Smooth muscle cell (in vitro differentiated cells): Measurements from ENCODE around the gene IMMP2L. TPM values are rescaled to one million over a fixed set of nuclear protein-coding genes. Genes with fewer than 3 reads are reported as not detected.

Experiments
- DNase-seq: peaks from one replicate; lab custom pipeline; 2025; ENCODE audit not compliant: unreplicated experiment; lab: John Stamatoyannopoulos, UW
- H2AFZ ChIP-seq: fragments of 200-600 bp; sonication (generic); 2 replicates; pipeline ENCODE4 v1.6.0; 2016; ENCODE audit warnings: antibody characterized with exemption, low read depth, mild to moderate bottlenecking
- H3F3A ChIP-seq: fragments of 200-600 bp; sonication (generic); 2 replicates; pipeline ENCODE4 v1.6.0; 2017; ENCODE audit warnings: antibody characterized with exemption, low read depth
- H3K27ac ChIP-seq: fragments of 200-600 bp; sonication (generic); 2 replicates; pipeline ENCODE4 v1.5.1; 2016; ENCODE audit warnings: low read depth, mild to moderate bottlenecking
- H3K27me3 ChIP-seq: fragments of 200-600 bp; sonication (generic); 2 replicates; pipeline ENCODE4 v1.6.1; 2016; ENCODE audit warnings: low read depth, mild to moderate bottlenecking
- H3K36me3 ChIP-seq: fragments of 200-600 bp; sonication (generic); 2 replicates; pipeline ENCODE4 v1.5.1; 2016; ENCODE audit warnings: low read depth
- H3K4me1 ChIP-seq: fragments of 200-600 bp; sonication (generic); 2 replicates; pipeline ENCODE4 v1.5.1; 2016; ENCODE audit warnings: low read depth
- H3K4me2 ChIP-seq: fragments of 200-600 bp; sonication (generic); 2 replicates; pipeline ENCODE4 v1.6.0; 2016; ENCODE audit warnings: mild to moderate bottlenecking
- H3K4me3 ChIP-seq: fragments of 200-600 bp; sonication (generic); 2 replicates; pipeline ENCODE4 v1.5.1; 2016; ENCODE audit warnings: mild to moderate bottlenecking
- H3K79me2 ChIP-seq: fragments of 200-600 bp; sonication (generic); 2 replicates; pipeline ENCODE4 v1.6.0; 2016; ENCODE audit warnings: low read depth, mild to moderate bottlenecking
- H3K9ac ChIP-seq: fragments of 200-600 bp; sonication (generic); 2 replicates; pipeline ENCODE4 v1.6.0; 2016; ENCODE audit warnings: low read depth
- H3K9me3 ChIP-seq: fragments of 200-600 bp; sonication (generic); replicated peaks from 2 replicates; pipeline ENCODE4 v1.5.1; 2016; ENCODE audit warnings: low read depth
- H4K20me1 ChIP-seq: fragments of 200-600 bp; sonication (generic); 2 replicates; pipeline ENCODE4 v1.6.0; 2016; ENCODE audit warnings: low read depth
- WGBS: methylation state at CpG from one replicate; pipeline ENCODE4 v1.1.7; 2016; ENCODE audit warnings: low lambda C conversion rate; 5-methylcytosine and 5-hydroxymethylcytosine counted together
- polyA plus RNA-seq: library from polyadenylated mRNA; unstranded; fragments of >200 nt; fragmentation: Nextera tagmentation; extraction: Ambion mirVana; gene quantifications from 2 replicates; pipeline ENCODE4 v1.2.1, GENCODE V29; 2016
- total RNA-seq: library from RNA; depleted of rRNA; stranded (reverse); fragments of >200 nt; gene quantifications from 2 replicates; pipeline ENCODE4 v1.2.3, GENCODE V29; 2014
- TF ChIP-seq, protein P1 (sequence below): fragments of 200-600 bp; sonication (generic); IDR thresholded peaks from 2 replicates; pipeline ENCODE4 v1.5.1; 2017; ENCODE audit warnings: borderline replicate concordance, mild to moderate bottlenecking, antibody characterized with exemption; ENCODE audit not compliant: insufficient read depth, poor library complexity, severe bottlenecking

IMMP2L gene
- total and polyA plus RNA-seq, 2 experiments from 2014 or later: 10.9 to 11.1 TPM

GRCh38 chr7:111477462-111478225, 84.6 kb downstream of the IMMP2L start:
- H3F3A ChIP-seq: no peaks in the 10 kb centered on the region
- DNase-seq: no peak
- no peaks in the 10 kb centered on the region for H3K9me3 ChIP-seq
- H3K27ac ChIP-seq: no peak overlapping the region
- H3K4me2 ChIP-seq: no peak overlapping the region
- TF ChIP-seq, protein P1, sequence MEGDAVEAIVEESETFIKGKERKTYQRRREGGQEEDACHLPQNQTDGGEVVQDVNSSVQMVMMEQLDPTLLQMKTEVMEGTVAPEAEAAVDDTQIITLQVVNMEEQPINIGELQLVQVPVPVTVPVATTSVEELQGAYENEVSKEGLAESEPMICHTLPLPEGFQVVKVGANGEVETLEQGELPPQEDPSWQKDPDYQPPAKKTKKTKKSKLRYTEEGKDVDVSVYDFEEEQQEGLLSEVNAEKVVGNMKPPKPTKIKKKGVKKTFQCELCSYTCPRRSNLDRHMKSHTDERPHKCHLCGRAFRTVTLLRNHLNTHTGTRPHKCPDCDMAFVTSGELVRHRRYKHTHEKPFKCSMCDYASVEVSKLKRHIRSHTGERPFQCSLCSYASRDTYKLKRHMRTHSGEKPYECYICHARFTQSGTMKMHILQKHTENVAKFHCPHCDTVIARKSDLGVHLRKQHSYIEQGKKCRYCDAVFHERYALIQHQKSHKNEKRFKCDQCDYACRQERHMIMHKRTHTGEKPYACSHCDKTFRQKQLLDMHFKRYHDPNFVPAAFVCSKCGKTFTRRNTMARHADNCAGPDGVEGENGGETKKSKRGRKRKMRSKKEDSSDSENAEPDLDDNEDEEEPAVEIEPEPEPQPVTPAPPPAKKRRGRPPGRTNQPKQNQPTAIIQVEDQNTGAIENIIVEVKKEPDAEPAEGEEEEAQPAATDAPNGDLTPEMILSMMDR: no peak
- H3K27me3 ChIP-seq: no peaks in the 10 kb centered on the region
- no peaks in the 10 kb centered on the region for H3K36me3 ChIP-seq
- H2AFZ ChIP-seq: no peak overlapping the region
- no peaks in the 10 kb centered on the region for H4K20me1 ChIP-seq
- no peaks in the 10 kb centered on the region for H3K4me1 ChIP-seq
- H3K9ac ChIP-seq: no peak overlapping the region
- H3K79me2 ChIP-seq: no peaks in the 10 kb centered on the region
- no peak overlapping the region for H3K4me3 ChIP-seq
- 98% methylated on average over 4 of the region's 4 CpGs for WGBS

DNA sequence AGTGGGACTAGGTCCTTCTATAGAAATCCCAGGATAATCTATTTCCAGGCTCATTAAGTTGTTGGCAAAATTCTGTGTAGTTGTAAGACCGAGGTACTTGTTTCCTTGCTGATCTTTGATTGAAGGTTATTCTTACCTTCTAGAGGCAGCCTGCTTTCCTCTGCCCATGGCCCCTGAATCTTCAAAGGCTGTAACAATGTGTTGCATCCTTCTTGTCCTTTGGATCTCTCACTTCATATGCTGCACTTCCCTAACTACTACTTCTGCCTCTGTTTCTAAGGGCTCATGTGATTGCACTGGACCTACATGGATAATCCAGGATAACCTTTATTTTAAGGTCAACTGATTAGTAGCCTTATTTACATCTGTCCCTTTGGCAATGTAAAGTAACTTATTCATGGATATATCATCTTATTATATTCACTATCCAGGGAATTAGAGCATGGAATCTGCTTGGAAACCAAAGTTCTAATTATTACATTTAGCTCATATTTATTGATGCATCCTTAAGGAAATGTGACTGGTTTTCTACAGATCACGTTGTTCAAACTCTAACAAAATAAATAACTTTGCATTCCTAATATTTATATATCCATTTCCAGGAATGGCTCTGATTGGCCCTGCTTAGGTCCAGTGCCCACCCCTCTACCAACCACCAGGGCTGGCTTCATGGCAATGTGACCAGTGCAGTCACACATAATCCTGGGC, 85.6 kb downstream of the IMMP2L start:
- no peak for DNase-seq
- Histone ChIP-seq H3K4me1 (no peaks in the 10 kb centered on the region), H3F3A (no peaks in the 10 kb centered on the region), H3K36me3 (no peaks in the 10 kb centered on the region), H3K9me3 (no peaks in the 10 kb centered on the region), H3K27ac (no peak overlapping the region), H2AFZ (no peak overlapping the region), H3K4me2 (no peak overlapping the region), H3K4me3 (no peak overlapping the region), H4K20me1 (no peaks in the 10 kb centered on the region), H3K27me3 (no peaks in the 10 kb centered on the region), H3K79me2 (no peaks in the 10 kb centered on the region), H3K9ac (no peak overlapping the region)
- 95% methylated on average over 2 of the region's 2 CpGs for WGBS
- TF ChIP-seq, protein P1: no peak

DNA sequence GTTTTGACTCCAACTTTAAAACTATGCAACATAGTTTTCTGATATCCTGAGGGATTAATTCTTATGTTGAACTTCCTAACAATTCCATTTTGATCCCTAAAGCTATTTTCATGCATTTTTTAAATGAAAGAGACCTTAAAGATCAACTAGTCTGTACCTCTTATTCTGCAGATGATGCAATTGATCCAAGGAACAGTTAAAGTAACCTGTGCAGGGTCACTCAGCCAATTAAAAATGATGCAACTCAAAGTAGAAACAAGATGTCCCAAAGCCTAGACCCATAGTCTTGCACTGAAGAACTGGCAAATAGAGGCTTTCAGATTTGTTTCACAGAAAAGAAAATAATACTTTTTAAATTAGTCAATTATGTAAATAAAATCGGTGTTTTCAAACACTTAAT, 86.3 kb downstream of the IMMP2L start:
- Histone ChIP-seq H3K4me3 (no peak overlapping the region), H3K9me3 (no peaks in the 10 kb centered on the region), H3F3A (no peaks in the 10 kb centered on the region), H3K4me2 (no peak overlapping the region), H3K79me2 (no peaks in the 10 kb centered on the region), H3K36me3 (no peaks in the 10 kb centered on the region), H3K27me3 (no peaks in the 10 kb centered on the region), H3K27ac (no peak overlapping the region), H3K4me1 (no peaks in the 10 kb centered on the region), H3K9ac (no peak overlapping the region), H2AFZ (no peak overlapping the region), H4K20me1 (no peaks in the 10 kb centered on the region)
- DNase-seq: no peak
- TF ChIP-seq, protein P1: no peak
- 90% methylated on average over 1 of the region's 1 CpG for WGBS
